Adrenal gland (tissue), 12 donors: ENCODE data around the gene PRTFDC1. TPM values are rescaled to one million over a fixed set of nuclear protein-coding genes. Genes with fewer than 3 reads are reported as not detected.

Experiments
- DNase-seq, 7 donors: peaks; one replicate each; pipeline ENCODE4 v3.0.0-alpha.2; 2019 to 2020
- H3K27ac ChIP-seq, 5 donors: fragments of 200-600 bp; sonication (generic) in 4 of 5; 1 replicate in 3 of 5; 2 replicates in 2 of 5; pipeline versions ENCODE4 v1.5.1 to v1.8.0; 2016 to 2020; ENCODE audit warnings: mild to moderate bottlenecking in 1 of 5
- H3K27me3 ChIP-seq: fragments of 200-600 bp; 2 replicates; pipeline ENCODE4 v1.8.0; 2021
- H3K36me3 ChIP-seq, 2 donors: fragments of 200-600 bp; replicated peaks in 1 of 2; 1 replicate in 1 of 2; 2 replicates in 1 of 2; pipeline versions ENCODE4 v1.5.1 to v1.8.0; 2018 to 2022
- H3K4me1 ChIP-seq, 2 donors: fragments of 200-600 bp; replicated peaks in 1 of 2; 1 replicate in 1 of 2; 2 replicates in 1 of 2; pipeline versions ENCODE4 v1.5.1 to v1.8.0; 2018 to 2021
- H3K4me3 ChIP-seq, 4 donors: fragments of 200-600 bp; sonication (generic) in 3 of 4; one replicate each; pipeline ENCODE4 v1.5.1; 2016 to 2018
- H3K9me3 ChIP-seq, 3 donors: fragments of 200-600 bp; sonication (generic) in 1 of 3; replicated peaks in 1 of 3; 1 replicate in 2 of 3; 2 replicates in 1 of 3; pipeline versions ENCODE4 v1.5.1 to v1.8.0; 2016 to 2021
- CTCF ChIP-seq, 6 experiments: fragments of 450-650 bp in 4 of 6; fragments of 200-600 bp in 2 of 6; sonication (generic) in 1 of 6; IDR thresholded peaks; 1 replicate in 5 of 6; 2 replicates in 1 of 6; pipeline versions ENCODE4 v1.5.1 to v1.8.0; 2016 to 2021; ENCODE audit warnings: antibody characterized with exemption in 6 of 6, mild to moderate bottlenecking in 2 of 6, moderate library complexity in 1 of 6
- POLR2A ChIP-seq, 2 donors: fragments of 450-650 bp; IDR thresholded peaks; one replicate each; pipeline ENCODE4 v1.6.1; 2017; ENCODE audit warnings: antibody characterized with exemption in 2 of 2, mild to moderate bottlenecking in 2 of 2, moderate library complexity in 1 of 2
- WGBS, 4 donors: extraction: QIAGEN DNeasy Blood & Tissue Kit in 2 of 4; methylation state at CpG; one replicate each; pipeline versions ENCODE4 v1.1.5 to v1.1.7; 2013 to 2017; 5-methylcytosine and 5-hydroxymethylcytosine counted together
- intact Hi-C, 2 donors: fragments of 100-400 bp; cut with DNase I; formaldehyde crosslinking; loops; one replicate each; pipeline versions ENCODE4 v1.14.1 to v1.15.0; 2022 to 2023
- polyA plus RNA-seq, 3 donors: library from polyadenylated mRNA; stranded (reverse); fragments of 200-250 nt in 2 of 3; fragments of 350-450 nt in 1 of 3; fragmentation: Illumina TruSeq in 1 of 3; extraction: RNeasy Lipid Tissue Mini Kit (QIAGEN cat#74804) in 1 of 3; gene quantifications; one replicate each; pipeline ENCODE4 v1.2.3, GENCODE V29; 2013 to 2014
- total RNA-seq, 9 donors: library from RNA; depleted of rRNA in 4 of 9; stranded (reverse); fragments of >200 nt in 4 of 9; fragments of 120-200 nt in 1 of 9; fragmentation: NEBNext Ultra II Directional in 1 of 9; extraction: Animal tissue kit (Norgen Biotek cat#: 25700) in 1 of 9; gene quantifications; one replicate each; pipeline versions ENCODE4 v1.1.0 to v1.2.4, GENCODE V29; 2013 to 2023
- donor health status: healthy with polysubstance abuse.
- donor health status: Bipolar disorder and iron deficiency.
- donor health status: DM: yes; HTN: yes; CAD: no.
- donor health status: DM: no; HTN: no; CAD: no.
- donor health status: DM: no; HTN: no; CAD: no.
- donor health status: DM: yes; HTN: yes; CAD: no.

Gene PRTFDC1
- total and polyA plus RNA-seq, 12 donors, result 13.5 to 56.5 (median 26.6) TPM

DNA sequence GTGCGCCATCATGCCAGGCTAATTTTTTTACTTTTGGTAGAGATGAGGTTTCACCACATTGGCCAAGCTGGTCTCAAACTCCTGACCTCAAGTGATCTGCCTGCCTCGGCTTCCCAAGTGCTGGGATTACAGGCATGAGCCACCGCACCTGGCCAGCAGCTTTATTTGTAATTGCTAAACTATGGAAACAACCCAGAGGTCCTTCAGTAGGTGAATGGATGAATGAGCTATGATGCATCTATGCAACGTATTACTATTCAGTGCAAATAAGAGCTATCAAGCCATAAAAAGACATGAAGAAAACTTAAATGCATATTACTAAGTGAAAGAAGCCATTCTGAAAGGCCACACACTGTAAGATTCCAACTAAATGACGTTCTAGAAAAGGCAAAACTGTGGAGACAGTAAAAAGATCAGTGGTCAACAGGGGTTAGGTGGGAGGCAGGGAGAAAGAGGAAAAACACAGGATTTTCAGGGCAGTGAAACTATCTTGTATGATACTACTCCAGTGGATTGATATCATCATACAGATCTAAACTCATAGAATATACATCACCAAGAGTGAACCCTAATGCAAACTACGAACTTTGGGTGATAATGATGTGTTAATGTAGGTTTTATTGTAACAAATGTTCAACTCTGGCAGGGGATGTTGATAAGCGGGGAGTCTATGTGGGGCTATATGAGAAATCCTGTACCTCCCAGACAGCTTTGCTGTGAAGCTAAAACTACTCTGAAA, 66.7 kb downstream of the PRTFDC1 start:
- Histone ChIP-seq H3K4me1 (no peaks in the 10 kb centered on the region), H3K27me3 (no peaks in the 10 kb centered on the region), H3K9me3 (no peaks in the 10 kb centered on the region), H3K4me3 (no peak overlapping the region), H3K36me3 (no peaks in the 10 kb centered on the region), H3K27ac (no peak overlapping the region)
- no peak for DNase-seq
- no peak for TF ChIP-seq POLR2A (IDR thresholded peaks at IDR 0.05)
- TF ChIP-seq CTCF (IDR thresholded peaks at IDR 0.05), result no peak
- intact Hi-C loops, result no loop called here
- 87 to 96% (median 91%) methylated on average over 7 of the region's 7 CpGs for WGBS, 4 donors

- no peak for TF ChIP-seq POLR2A (IDR thresholded peaks at IDR 0.05)
- TF ChIP-seq CTCF (IDR thresholded peaks at IDR 0.05), result no peak
- no peak overlapping the region for H3K27ac ChIP-seq
- no peak for DNase-seq
- intact Hi-C loops, result no loop called here
- no peaks in the 10 kb centered on the region for H3K36me3 ChIP-seq
- no peak overlapping the region for H3K4me3 ChIP-seq
- WGBS, 4 donors, result 88 to 96% (median 92%) methylated on average over 1 of the region's 1 CpG
- no peaks in the 10 kb centered on the region for H3K27me3 ChIP-seq
- H3K4me1 ChIP-seq, result peaks cover 0 to 5% of the 10 kb centered on the region in 2 donors
- H3K9me3 ChIP-seq, result no peaks in the 10 kb centered on the region
Observed at GRCh38 chr10:24884793-24885192, 67.6 kb downstream of the PRTFDC1 start.

DNA sequence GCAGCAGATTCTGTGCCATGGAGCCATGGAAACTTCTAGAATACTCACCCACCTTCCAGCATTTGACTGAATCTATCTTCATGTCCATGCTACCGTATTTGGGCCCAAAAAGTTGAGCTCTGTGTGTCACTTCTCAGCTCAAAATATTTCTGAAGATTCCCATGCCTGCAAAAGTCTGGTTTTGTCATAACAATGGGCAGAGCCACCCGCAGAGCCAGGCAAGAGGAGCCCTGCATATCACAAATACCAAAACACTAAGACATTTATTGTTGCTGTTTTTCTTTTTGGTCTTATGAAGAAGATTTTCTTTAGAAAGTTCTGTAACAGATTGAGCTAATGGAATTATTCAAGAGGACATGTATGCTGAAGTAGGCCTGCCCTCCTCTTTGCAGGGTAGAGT, 68.1 kb downstream of the PRTFDC1 start:
- Histone ChIP-seq H3K4me1 (peaks cover 0 to 8% of the 10 kb centered on the region in 2 donors), H3K27me3 (no peaks in the 10 kb centered on the region), H3K4me3 (no peak overlapping the region), H3K36me3 (no peaks in the 10 kb centered on the region), H3K9me3 (no peaks in the 10 kb centered on the region), H3K27ac (no peak overlapping the region)
- intact Hi-C loops, result no loop called here
- no peak for DNase-seq
- TF ChIP-seq CTCF (IDR thresholded peaks at IDR 0.05) (no peak), POLR2A (IDR thresholded peaks at IDR 0.05) (no peak)
- 94 to 100% (median 99%) methylated on average over 2 of the region's 2 CpGs for WGBS, 4 donors

GRCh38 chr10:24883176-24883575, 69.2 kb downstream of the PRTFDC1 start:
- WGBS, 4 donors, result 55 to 70% (median 60%) methylated on average over 2 of the region's 2 CpGs

More at GRCh38 chr10:24883176-24883575, 69.2 kb downstream of the PRTFDC1 start:
- no peak overlapping the region for H3K27ac ChIP-seq
- no peaks in the 10 kb centered on the region for H3K27me3 ChIP-seq
- H3K4me3 ChIP-seq, result no peak overlapping the region
- intact Hi-C loops, result no loop called here
- H3K9me3 ChIP-seq, result no peaks in the 10 kb centered on the region
- H3K4me1 ChIP-seq, result peaks cover 0 to 8% of the 10 kb centered on the region in 2 donors
- TF ChIP-seq POLR2A (IDR thresholded peaks at IDR 0.05) (no peak), CTCF (IDR thresholded peaks at IDR 0.05) (no peak)
- DNase-seq, result no peak
- H3K36me3 ChIP-seq, result no peaks in the 10 kb centered on the region
